SH-SY5Y (cell line): ENCODE results near the gene FAM200C.

Experiments
- GATA2 ChIP-seq: IDR thresholded peaks from 2 replicates; pipeline ENCODE4 v1.6.1; 2011; ENCODE audit warnings: mild to moderate bottlenecking, low read depth, low read length
- GATA3 ChIP-seq: IDR thresholded peaks from 2 replicates; pipeline ENCODE4 v1.6.1; 2011; ENCODE audit warnings: low read depth, mild to moderate bottlenecking, low read length, moderate library complexity

- TF ChIP-seq GATA2 = no peak
- TF ChIP-seq GATA3 = no peak
Observed at GRCh38 chr5:160448886-160449285, 49.0 kb upstream of the FAM200C start.
